A673 (cell line): ENCODE data around the gene CFAP46.

ENCODE experiments used
- CTCF ChIP-seq: fragments of 300-800, 200-600 bp; sonication (generic); conservative IDR thresholded peaks from 2 replicates; pipeline ENCODE4 v1.5.1; 2017; ENCODE audit warnings: low read depth, mild to moderate bottlenecking, antibody characterized with exemption, low read length, moderate library complexity, mixed read lengths
- EZH2 ChIP-seq: fragments of 200-600 bp; sonication (generic); IDR thresholded peaks from 2 replicates; pipeline ENCODE4 v1.6.1; 2017; ENCODE audit warnings: borderline replicate concordance, low read depth, mild to moderate bottlenecking, mixed read lengths, antibody characterized with exemption, low read length; ENCODE audit not compliant: poor library complexity, severe bottlenecking

DNA sequence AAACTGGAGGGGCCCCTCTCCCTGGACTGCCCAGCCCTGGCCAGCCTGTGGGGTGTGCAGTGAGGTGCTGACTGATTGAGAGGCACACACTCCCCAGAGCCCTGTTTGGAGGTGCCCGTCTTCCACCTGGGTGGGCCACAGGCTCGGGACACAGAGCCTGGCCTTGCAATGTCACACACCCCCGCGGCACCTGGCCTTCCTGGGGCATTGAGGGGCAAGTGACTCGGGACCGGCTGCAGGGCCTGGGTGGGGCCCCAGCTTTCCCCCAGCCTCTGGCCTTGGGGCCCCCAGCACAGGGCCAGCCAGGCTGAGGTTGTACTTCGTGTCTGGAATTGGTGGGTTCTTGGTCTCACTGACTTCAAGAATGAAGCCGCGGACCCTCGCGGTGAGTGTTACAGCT, 142.5 kb downstream of the CFAP46 start:
- no peak for TF ChIP-seq EZH2
- TF ChIP-seq CTCF: no peak
